Ishikawa (cell line): Measurements from ENCODE around the gene GRM1.

Experiments used
- CEBPB ChIP-seq: IDR thresholded peaks from 2 replicates; pipeline ENCODE4 v1.6.1; 2012
- CREB1 ChIP-seq: IDR thresholded peaks from 2 replicates; pipeline ENCODE4 v1.6.1; 2012; ENCODE audit warnings: low read depth
- EGR1 ChIP-seq: IDR thresholded peaks from 2 replicates; pipeline ENCODE4 v1.6.1; 2012
- EP300 ChIP-seq: IDR thresholded peaks from 2 replicates; pipeline ENCODE4 v1.6.1; 2012; ENCODE audit warnings: borderline replicate concordance
- FOXM1 ChIP-seq: IDR thresholded peaks from 2 replicates; pipeline ENCODE4 v1.6.1; 2012; ENCODE audit warnings: low read depth, borderline replicate concordance
- MAX ChIP-seq: IDR thresholded peaks from 2 replicates; pipeline ENCODE4 v1.6.1; 2012
- NFIC ChIP-seq: IDR thresholded peaks from 2 replicates; pipeline ENCODE4 v1.6.1; 2012
- RAD21 ChIP-seq: IDR thresholded peaks from 2 replicates; pipeline ENCODE4 v1.6.1; 2012; ENCODE audit warnings: low read depth
- REST ChIP-seq: IDR thresholded peaks from 2 replicates; pipeline ENCODE4 v1.6.1; 2012; ENCODE audit warnings: low read depth, mild to moderate bottlenecking
- TAF1 ChIP-seq: IDR thresholded peaks from 2 replicates; pipeline ENCODE4 v1.6.1; 2012; ENCODE audit warnings: low read depth, mild to moderate bottlenecking
- TCF12 ChIP-seq: IDR thresholded peaks from 2 replicates; pipeline ENCODE4 v1.6.1; 2012; ENCODE audit warnings: low read depth
- TEAD4 ChIP-seq: IDR thresholded peaks from 2 replicates; pipeline ENCODE4 v1.6.1; 2012
- USF1 ChIP-seq: IDR thresholded peaks from 2 replicates; pipeline ENCODE4 v1.6.1; 2012
- YY1 ChIP-seq: IDR thresholded peaks from 2 replicates; pipeline ENCODE4 v1.6.1; 2012; ENCODE audit warnings: low read depth
- ZBTB7A ChIP-seq: IDR thresholded peaks from 2 replicates; pipeline ENCODE4 v1.6.1; 2012; ENCODE audit warnings: low read depth

GRM1 gene

GRCh38 chr6:146191612-146192011, 162.8 kb downstream of the GRM1 start:
- TF ChIP-seq CEBPB (no peak), USF1 (no peak), TCF12 (no peak), FOXM1 (no peak), REST (no peak), NFIC (no peak), RAD21 (no peak), MAX (no peak), EP300 (no peak), ZBTB7A (no peak)

- TF ChIP-seq FOXM1 (peak; percentile 55; the same call in 1 of the 2 replicates), USF1 (peak; percentile 15; the same call in 1 of the 2 replicates), TCF12 (peak; percentile 64), TEAD4 (peak; percentile 78), NFIC (peak; percentile 72), MAX (peak; percentile 82), EP300 (peak; percentile 79), YY1 (no peak), CEBPB (0 out of 2 replicates have a peak, but pooled peaks have one; percentile 15), RAD21 (no peak), REST (no peak), EGR1 (no peak), ZBTB7A (no peak), TAF1 (no peak), CREB1 (no peak)
These were observed 165.6 kb downstream of the GRM1 start for GRCh38 chr6:146194434-146194833.

GRCh38 chr6:146200176-146200575, 171.3 kb downstream of the GRM1 start:
- TF ChIP-seq EGR1 (no peak), TCF12 (peak; percentile 69), RAD21 (no peak), USF1 (no peak), EP300 (peak; percentile 78), TEAD4 (peak; percentile 42), FOXM1 (peak; percentile 49; the same call in 1 of the 2 replicates), TAF1 (no peak), MAX (no peak), CREB1 (no peak), ZBTB7A (no peak), CEBPB (no peak), NFIC (peak; percentile 77), YY1 (no peak), REST (no peak)

GRCh38 chr6:146202570-146202969, 173.7 kb downstream of the GRM1 start:
- TF ChIP-seq RAD21: no peak
- peak; percentile 73 for TF ChIP-seq REST
